H1 (cell line): Measurements from ENCODE around the gene CRCP. TPM values are rescaled to one million over a fixed set of nuclear protein-coding genes. Genes with fewer than 3 reads are reported as not detected.

Source experiments
- CTCF ChIA-PET: fragments of 300-600 bp; sonication (Branson Sonifier 250); formaldehyde crosslinking; loops from one replicate; lab custom pipeline; 2021; ENCODE audit not compliant: partially characterized antibody; lab: Charles Lee
- POLR2A ChIA-PET: fragments of 300-600 bp; sonication (Branson Sonifier 250); formaldehyde crosslinking; loops from one replicate; lab custom pipeline; 2021; ENCODE audit warnings: inconsistent platforms; ENCODE audit not compliant: partially characterized antibody; lab: Charles Lee
- DNase-seq, 2 experiments: peaks; one replicate each; pipeline versions ENCODE4 v3.0.0 to v3.0.0-alpha.2; 2010 to 2022; ENCODE audit warnings: low spot score in 2 of 2, low read depth in 1 of 2, mixed read lengths in 1 of 2
- FAIRE-seq: peaks from 2 replicates; lab custom pipeline; 2011; peaks lifted over from hg19 to GRCh38; lab: Jason Lieb, UNC
- H2AFZ ChIP-seq: 2 replicates; pipeline ENCODE4 v1.8.1; 2012; ENCODE audit warnings: low read length, inconsistent platforms
- H2AK5ac ChIP-seq: 2 replicates; pipeline ENCODE4 v1.6.1; 2013; ENCODE audit warnings: low read depth, low read length
- H2BK120ac ChIP-seq: replicated peaks from 2 replicates; pipeline ENCODE3; 2013; ENCODE audit warnings: low read depth, low read length, inconsistent platforms
- H2BK12ac ChIP-seq: 2 replicates; pipeline ENCODE4 v1.6.1; 2013; ENCODE audit warnings: low read depth, low read length
- H2BK15ac ChIP-seq: 2 replicates; pipeline ENCODE4 v1.6.1; 2013; ENCODE audit warnings: low read length
- H2BK20ac ChIP-seq: 2 replicates; pipeline ENCODE4 v1.6.1; 2013; ENCODE audit warnings: low read length
- H2BK5ac ChIP-seq: 2 replicates; pipeline ENCODE4 v1.6.1; 2013; ENCODE audit warnings: low read depth, low read length
- H3K14ac ChIP-seq: 2 replicates; pipeline ENCODE4 v1.6.1; 2013; ENCODE audit warnings: inconsistent platforms; ENCODE audit not compliant: insufficient read length
- H3K18ac ChIP-seq: 2 replicates; pipeline ENCODE4 v1.6.1; 2013; ENCODE audit warnings: low read length; ENCODE audit errors: extremely low read depth
- H3K23ac ChIP-seq: 2 replicates; pipeline ENCODE4 v1.6.1; 2013; ENCODE audit warnings: inconsistent platforms; ENCODE audit not compliant: insufficient read length
- H3K23me2 ChIP-seq: 2 replicates; pipeline ENCODE4 v1.6.1; 2013; ENCODE audit warnings: low read depth, low read length
- H3K27ac ChIP-seq: 2 replicates; pipeline ENCODE4 v1.6.1; 2011; ENCODE audit warnings: low read depth, low read length, inconsistent platforms
- H3K27me3 ChIP-seq, 4 experiments: replicated peaks in 1 of 4; 1 replicate in 1 of 4; 2 replicates in 3 of 4; pipeline versions ENCODE4 v1.6.1 to v1.8.1; 2011 to 2013; ENCODE audit warnings: low read length in 3 of 4, mild to moderate bottlenecking in 3 of 4, inconsistent platforms in 2 of 4, mixed read lengths in 2 of 4, moderate library complexity in 1 of 4; ENCODE audit not compliant: control insufficient read depth in 3 of 4, insufficient read depth in 3 of 4; ENCODE audit errors: extremely low read depth in 1 of 4
- H3K36me3 ChIP-seq, 4 experiments: 2 replicates each; pipeline versions ENCODE4 v1.6.1 to v1.8.1; 2011 to 2013; ENCODE audit warnings: mild to moderate bottlenecking in 4 of 4, low read length in 3 of 4, moderate library complexity in 2 of 4, control low read depth in 1 of 4, inconsistent platforms in 1 of 4; ENCODE audit not compliant: insufficient read depth in 4 of 4, control insufficient read depth in 2 of 4
- H3K4ac ChIP-seq: replicated peaks from 2 replicates; pipeline ENCODE3; 2013; ENCODE audit warnings: low read length, low read depth, mixed read lengths, inconsistent platforms; ENCODE audit not compliant: insufficient read length
- H3K4me1 ChIP-seq, 4 experiments: replicated peaks in 1 of 4; 1 replicate in 1 of 4; 2 replicates in 3 of 4; pipeline versions ENCODE4 v1.6.1 to v1.8.1; 2011 to 2013; ENCODE audit warnings: low read length in 3 of 4, inconsistent platforms in 2 of 4, mixed read lengths in 1 of 4; ENCODE audit not compliant: insufficient read depth in 4 of 4, control insufficient read depth in 3 of 4
- H3K4me2 ChIP-seq, 2 experiments: 2 replicates each; pipeline versions ENCODE4 v1.6.1 to v1.8.1; 2011 to 2013; ENCODE audit warnings: low read depth in 2 of 2, low read length in 2 of 2, control low read depth in 1 of 2, inconsistent platforms in 1 of 2, mild to moderate bottlenecking in 1 of 2; ENCODE audit not compliant: insufficient read depth in 1 of 2
- H3K4me3 ChIP-seq, 4 experiments: fragments of 200-600, 300-600 bp in 1 of 4; sonication (generic), shearing (Covaris generic), sonication (Bioruptor Twin) in 1 of 4; 2 replicates each; pipeline versions ENCODE4 v1.5.1 to v1.8.1; 2011 to 2016; ENCODE audit warnings: low read length in 4 of 4, low read depth in 3 of 4, control low read depth in 2 of 4, inconsistent platforms in 2 of 4, mild to moderate bottlenecking in 2 of 4, mixed read lengths in 1 of 4, moderate library complexity in 1 of 4; ENCODE audit not compliant: insufficient read depth in 2 of 4; ENCODE audit errors: extremely low read depth in 1 of 4
- H3K56ac ChIP-seq: replicated peaks from 2 replicates; pipeline ENCODE3; 2013; ENCODE audit warnings: low read depth, mild to moderate bottlenecking, mixed read lengths, low read length, inconsistent platforms; ENCODE audit not compliant: insufficient read length
- H3K79me1 ChIP-seq: 2 replicates; pipeline ENCODE4 v1.6.1; 2013; ENCODE audit warnings: low read depth, low read length, control low read depth
- H3K79me2 ChIP-seq, 2 experiments: 2 replicates each; pipeline versions ENCODE4 v1.6.1 to v1.8.1; 2012 to 2013; ENCODE audit warnings: low read length in 2 of 2, mild to moderate bottlenecking in 2 of 2, inconsistent platforms in 1 of 2; ENCODE audit not compliant: insufficient read depth in 2 of 2, control insufficient read depth in 1 of 2
- H3K9ac ChIP-seq, 4 experiments: replicated peaks in 1 of 4; 1 replicate in 1 of 4; 2 replicates in 3 of 4; pipeline versions ENCODE4 v1.6.1 to v1.8.1; 2011 to 2013; ENCODE audit warnings: low read depth in 3 of 4, low read length in 3 of 4, control low read depth in 2 of 4, mild to moderate bottlenecking in 2 of 4, moderate library complexity in 2 of 4, inconsistent platforms in 1 of 4; ENCODE audit errors: extremely low read depth in 1 of 4
- H3K9me3 ChIP-seq, 2 experiments: 2 replicates each; pipeline versions ENCODE4 v1.6.1 to v1.8.1; 2012 to 2013; ENCODE audit warnings: mild to moderate bottlenecking in 2 of 2, moderate library complexity in 2 of 2, control low read depth in 1 of 2, inconsistent platforms in 1 of 2, low read depth in 1 of 2, low read length in 1 of 2, mixed read lengths in 1 of 2; ENCODE audit not compliant: insufficient read depth in 2 of 2
- H4K20me1 ChIP-seq, 2 experiments: replicated peaks in 1 of 2; 2 replicates each; pipeline versions ENCODE3 to v1.8.1; 2011 to 2013; ENCODE audit warnings: inconsistent platforms in 2 of 2, low read length in 2 of 2, mild to moderate bottlenecking in 1 of 2; ENCODE audit not compliant: insufficient read depth in 2 of 2, control insufficient read depth in 1 of 2
- H4K5ac ChIP-seq: 2 replicates; pipeline ENCODE4 v1.6.1; 2013; ENCODE audit warnings: low read length, low read depth, mixed read lengths, inconsistent platforms; ENCODE audit not compliant: insufficient read length
- H4K8ac ChIP-seq: 2 replicates; pipeline ENCODE4 v1.8.0; 2013; ENCODE audit warnings: mild to moderate bottlenecking, moderate library complexity, low read length, inconsistent platforms; ENCODE audit not compliant: insufficient read depth; ENCODE audit errors: extremely low read depth
- H4K91ac ChIP-seq: replicated peaks from 2 replicates; pipeline ENCODE3; 2013; ENCODE audit warnings: low read length, mixed read lengths, inconsistent platforms; ENCODE audit not compliant: insufficient read length
- BACH1 ChIP-seq: IDR thresholded peaks from 2 replicates; pipeline ENCODE4 v1.6.1; 2012; ENCODE audit warnings: low read length, improper control_type of control experiment
- CREB1 ChIP-seq: IDR thresholded peaks from 2 replicates; pipeline ENCODE4 v1.6.1; 2012; ENCODE audit warnings: inconsistent platforms
- FOSL1 ChIP-seq: IDR thresholded peaks from 2 replicates; pipeline ENCODE4 v1.6.1; 2011; ENCODE audit warnings: mild to moderate bottlenecking, low read depth, low read length, moderate library complexity; ENCODE audit not compliant: insufficient read depth
- JUND ChIP-seq: IDR thresholded peaks from 2 replicates; pipeline ENCODE4 v1.6.1; 2011; ENCODE audit warnings: mild to moderate bottlenecking, improper control_type of control experiment, low read length
- KDM1A ChIP-seq: fragments of 200-600, 300-600 bp; sonication (generic); IDR thresholded peaks from 2 replicates; pipeline ENCODE4 v1.7.1; 2016; ENCODE audit warnings: mild to moderate bottlenecking, low read length, borderline replicate concordance
- RBBP5 ChIP-seq: IDR thresholded peaks from 2 replicates; pipeline ENCODE4 v1.7.1; 2012; ENCODE audit warnings: low read depth, mild to moderate bottlenecking, inconsistent platforms, low read length, moderate library complexity, borderline replicate concordance
- SIRT6 ChIP-seq: IDR thresholded peaks from one replicate; pipeline ENCODE4 v1.7.1; 2012; ENCODE audit warnings: low read length, inconsistent platforms
- SP2 ChIP-seq: IDR thresholded peaks from 2 replicates; pipeline ENCODE4 v1.6.1; 2012; ENCODE audit warnings: mild to moderate bottlenecking, low read length, inconsistent platforms
- SP4 ChIP-seq: IDR thresholded peaks from 2 replicates; pipeline ENCODE4 v1.6.1; 2012; ENCODE audit warnings: low read length, inconsistent platforms
- SUZ12 ChIP-seq: fragments of 200-600 bp; sonication (generic); IDR thresholded peaks from 2 replicates; pipeline ENCODE4 v1.6.1; 2012; ENCODE audit warnings: mild to moderate bottlenecking, inconsistent platforms, low read length, moderate library complexity, mixed read lengths
- TAF7 ChIP-seq: optimal IDR thresholded peaks from 2 replicates; pipeline ENCODE3; 2011; ENCODE audit warnings: low read depth, mild to moderate bottlenecking, inconsistent platforms, low read length, moderate library complexity, borderline replicate concordance
- TBP ChIP-seq: IDR thresholded peaks from 2 replicates; pipeline ENCODE4 v1.6.1; 2011; ENCODE audit warnings: low read depth, low read length, improper control_type of control experiment
- TEAD4 ChIP-seq: IDR thresholded peaks from 2 replicates; pipeline ENCODE4 v1.6.1; 2012; ENCODE audit warnings: low read depth, low read length, inconsistent platforms, mixed read lengths
- WGBS, 2 experiments: shearing (Covaris generic) in 1 of 2; methylation state at CpG; one replicate each; pipeline versions ENCODE4 v1.1.6 to v1.1.7; 2013 to 2015; ENCODE audit warnings: low lambda C conversion rate in 2 of 2, mixed read lengths in 2 of 2, inconsistent platforms in 1 of 2, low coverage in 1 of 2, missing lambda C conversion rate in 1 of 2; ENCODE audit not compliant: insufficient replicate concordance in 2 of 2, insufficient coverage in 1 of 2, insufficient read length in 1 of 2; ENCODE audit errors: extremely low coverage in 1 of 2, missing lambda C conversion rate in 1 of 2; 5-methylcytosine and 5-hydroxymethylcytosine counted together
- polyA plus RNA-seq, 7 experiments: library from polyadenylated mRNA; depleted of rRNA in 3 of 7; stranded (reverse) in 5 of 7; unstranded in 2 of 7; fragments of >200 nt in 5 of 7; fragments of 200-250 nt in 2 of 7; gene quantifications; 1 replicate in 5 of 7; 2 replicates in 1 of 7; 4 replicates in 1 of 7; pipeline versions ENCODE4 v1.2.1 to v1.2.3, GENCODE V29; 2011 to 2013; ENCODE audit warnings: missing spikeins in 2 of 7, mixed read lengths in 2 of 7
- total RNA-seq: library from RNA; stranded (reverse); fragmentation: NEBNext Ultra II Directional; extraction: Animal tissue kit (Norgen Biotek cat#: 25700); gene quantifications from 2 replicates; pipeline ENCODE4 v1.2.1, GENCODE V29; 2021
- TF ChIP-seq, protein P1 (sequence below), 3 experiments: IDR thresholded peaks; 1 replicate in 2 of 3; 2 replicates in 1 of 3; pipeline versions ENCODE4 v1.5.1 to v1.6.1; 2011; ENCODE audit warnings: low read length in 3 of 3, mild to moderate bottlenecking in 3 of 3, inconsistent platforms in 2 of 3, low read depth in 1 of 3, moderate library complexity in 1 of 3; ENCODE audit not compliant: insufficient read depth in 1 of 3; ENCODE audit errors: control extremely low read depth in 1 of 3

CRCP gene
- total and polyA plus RNA-seq, 2 of the 8 experiments (the other 6 are each of a cell fraction or from before 2014, with no cell fraction given), result 15.0 to 29.3 TPM

DNA sequence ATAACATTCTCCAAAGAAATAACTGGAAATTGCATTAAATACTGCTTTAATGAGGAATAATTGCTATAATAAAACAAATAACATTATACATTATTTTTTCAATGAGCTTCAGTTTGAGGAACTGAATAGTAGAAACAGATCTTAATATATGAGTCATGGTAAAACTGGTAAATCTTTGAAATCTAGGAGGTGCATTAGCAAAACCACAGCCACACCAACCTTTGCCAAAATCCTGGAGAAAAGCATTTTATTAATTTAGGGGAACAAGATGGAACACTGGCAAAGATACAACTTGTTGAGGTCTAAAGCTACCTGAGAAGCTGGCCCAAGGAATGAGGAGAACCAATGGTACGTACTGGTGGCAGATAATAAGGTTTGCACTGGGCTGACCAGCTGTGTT lies 44.4 kb upstream of the CRCP start:
- Histone ChIP-seq H2BK5ac (no peak overlapping the region), H3K27me3 (no peaks in the 10 kb centered on the region), H3K18ac (no peak overlapping the region), H3K79me1 (no peaks in the 10 kb centered on the region), H3K27ac (no peak overlapping the region), H3K4me2 (no peak overlapping the region), H3K23me2 (no peaks in the 10 kb centered on the region), H2BK15ac (no peak overlapping the region), H3K36me3 (no peaks in the 10 kb centered on the region), H3K4me1 (0 out of 7 replicates have a peak, but pooled peaks cover 0 to 2% (median 0%) of the 10 kb centered on the region in 4 experiments), H3K23ac (no peak overlapping the region), H2AFZ (no peak overlapping the region), H3K9me3 (no peaks in the 10 kb centered on the region), H2AK5ac (no peak overlapping the region), H3K56ac (no peak overlapping the region), H4K20me1 (no peaks in the 10 kb centered on the region), H2BK20ac (no peak overlapping the region), H3K9ac (no peak overlapping the region), H3K4me3 (no peak overlapping the region), H4K5ac (no peak overlapping the region), H3K14ac (no peak overlapping the region), H3K79me2 (no peaks in the 10 kb centered on the region), H2BK120ac (no peak overlapping the region), H2BK12ac (no peak overlapping the region), H3K4ac (no peak overlapping the region), H4K91ac (no peak overlapping the region), H4K8ac (no peak overlapping the region)
- ChIA-PET CTCF (no interaction called here), POLR2A (no interaction called here)
- FAIRE-seq (no peak), DNase-seq (no peak)
- WGBS, 2 experiments, result 95% methylated on average over 1 of the region's 1 CpG; no CpG with 5 or more reads in 1 of the 2 experiments
- TF ChIP-seq SUZ12 (no peak), BACH1 (no peak), KDM1A (no peak), JUND (no peak), FOSL1 (no peak), SP2 (no peak), TBP (no peak), CREB1 (no peak), TEAD4 (no peak), TAF7 (no peak), SP4 (no peak), RBBP5 (no peak), SIRT6 (no peak)
- TF ChIP-seq, protein P1, sequence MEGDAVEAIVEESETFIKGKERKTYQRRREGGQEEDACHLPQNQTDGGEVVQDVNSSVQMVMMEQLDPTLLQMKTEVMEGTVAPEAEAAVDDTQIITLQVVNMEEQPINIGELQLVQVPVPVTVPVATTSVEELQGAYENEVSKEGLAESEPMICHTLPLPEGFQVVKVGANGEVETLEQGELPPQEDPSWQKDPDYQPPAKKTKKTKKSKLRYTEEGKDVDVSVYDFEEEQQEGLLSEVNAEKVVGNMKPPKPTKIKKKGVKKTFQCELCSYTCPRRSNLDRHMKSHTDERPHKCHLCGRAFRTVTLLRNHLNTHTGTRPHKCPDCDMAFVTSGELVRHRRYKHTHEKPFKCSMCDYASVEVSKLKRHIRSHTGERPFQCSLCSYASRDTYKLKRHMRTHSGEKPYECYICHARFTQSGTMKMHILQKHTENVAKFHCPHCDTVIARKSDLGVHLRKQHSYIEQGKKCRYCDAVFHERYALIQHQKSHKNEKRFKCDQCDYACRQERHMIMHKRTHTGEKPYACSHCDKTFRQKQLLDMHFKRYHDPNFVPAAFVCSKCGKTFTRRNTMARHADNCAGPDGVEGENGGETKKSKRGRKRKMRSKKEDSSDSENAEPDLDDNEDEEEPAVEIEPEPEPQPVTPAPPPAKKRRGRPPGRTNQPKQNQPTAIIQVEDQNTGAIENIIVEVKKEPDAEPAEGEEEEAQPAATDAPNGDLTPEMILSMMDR (IDR thresholded peaks at IDR 0.05; ENCODE audit: control extremely low read depth in 1 of 3, insufficient read depth in 1 of 3, low read depth in 1 of 3, low read length in 3 of 3), result no peak
